ENCODE results near the gene GNPTAB. TPM values are rescaled to one million over a fixed set of nuclear protein-coding genes. Genes with fewer than 3 reads are reported as not detected.

Gene GNPTAB
- total RNA-seq, 1 experiment from 2014 or later: 40.8 TPM

- no TSS peak for BruUV-seq (replicated peaks)
These were observed 86.9 kb downstream of the GNPTAB start for GRCh38 chr12:101743724-101744472.

GRCh38 chr12:101743242-101743641 lies 87.5 kb downstream of the GNPTAB start:
- in situ Hi-C loops (cut with HindIII; ENCODE audit: low pct_unique_long_range_greater_than_20kb, low sequenced_read_pairs) (no loop called here), intact Hi-C loops (cut with micrococcal nuclease; ENCODE audit: unreplicated experiment) (no loop called here)
- H3K27ac ChIP-seq (ENCODE audit: low read length): no peak overlapping the region
- ATAC-seq: no peak
- no TSS peak for BruUV-seq (replicated peaks)
- H3K36me3 ChIP-seq (ENCODE audit: control insufficient read depth, insufficient read depth, low read length): no peaks in the 10 kb centered on the region; the same call in 1 of the 2 replicates
- no peak overlapping the region for H3K4me3 ChIP-seq (ENCODE audit: low read depth in 2 of 2, low read length in 2 of 2)
- POLR2A ChIA-PET: no interaction called here
- TF ChIP-seq CTCF (IDR thresholded peaks at IDR 0.05) (no peak), SIN3A (IDR thresholded peaks at IDR 0.05; ENCODE audit: borderline replicate concordance, insufficient read depth, low read depth, low read length) (no peak), POLR2AphosphoS5 (IDR thresholded peaks at IDR 0.05; ENCODE audit: low read depth, low read length) (no peak), TCF7L2 (IDR thresholded peaks at IDR 0.05; ENCODE audit: low read depth, low read length) (no peak), REST (IDR thresholded peaks at IDR 0.05; ENCODE audit: insufficient read depth in 1 of 2, low read depth in 2 of 2, low read length in 1 of 2) (no peak)
- CTCF ChIA-PET: no interaction called here
- no peaks in the 10 kb centered on the region for H3K27me3 ChIP-seq (ENCODE audit: control insufficient read depth, insufficient read depth, low read length)
- H3K4me1 ChIP-seq (ENCODE audit: control insufficient read depth, insufficient read depth, low read length): no peaks in the 10 kb centered on the region
- no peak for DNase-seq (ENCODE audit: low read depth, low spot score)
- no peaks in the 10 kb centered on the region for H3K9me3 ChIP-seq (ENCODE audit: control insufficient read depth, insufficient read depth, low read depth, low read length)

More at GRCh38 chr12:101743724-101744472, 86.9 kb downstream of the GNPTAB start:
- ChIA-PET CTCF (no interaction called here), POLR2A (no interaction called here)
- intact Hi-C loops (cut with micrococcal nuclease; ENCODE audit: unreplicated experiment): no loop called here
- ATAC-seq: peak; percentile 38; the same call in 1 of the 2 replicates
- H3K9me3 ChIP-seq (ENCODE audit: control insufficient read depth, insufficient read depth, low read depth, low read length): no peaks in the 10 kb centered on the region
- H3K27me3 ChIP-seq (ENCODE audit: control insufficient read depth, insufficient read depth, low read length): no peaks in the 10 kb centered on the region
- H3K27ac ChIP-seq (ENCODE audit: low read length): no peak overlapping the region
- no peak overlapping the region for H3K4me3 ChIP-seq (ENCODE audit: low read depth in 2 of 2, low read length in 2 of 2)
- no peak for DNase-seq (ENCODE audit: low read depth, low spot score)
- in situ Hi-C loops (cut with HindIII; ENCODE audit: low pct_unique_long_range_greater_than_20kb, low sequenced_read_pairs): no loop called here
- H3K4me1 ChIP-seq (ENCODE audit: control insufficient read depth, insufficient read depth, low read length): no peaks in the 10 kb centered on the region
- TF ChIP-seq SIN3A (IDR thresholded peaks at IDR 0.05; ENCODE audit: borderline replicate concordance, insufficient read depth, low read depth, low read length) (no peak), REST (IDR thresholded peaks at IDR 0.05; ENCODE audit: insufficient read depth in 1 of 2, low read depth in 2 of 2, low read length in 1 of 2) (no peak), CTCF (IDR thresholded peaks at IDR 0.05) (no peak), TCF7L2 (IDR thresholded peaks at IDR 0.05; ENCODE audit: low read depth, low read length) (no peak), POLR2AphosphoS5 (IDR thresholded peaks at IDR 0.05; ENCODE audit: low read depth, low read length) (no peak)
- no peaks in the 10 kb centered on the region; the same call in 1 of the 2 replicates for H3K36me3 ChIP-seq (ENCODE audit: control insufficient read depth, insufficient read depth, low read length)

All from Panc1 (cell line).